ENCODE data around the gene UQCRQ.

UQCRQ gene

GRCh38 chr5:132909702-132910101 is 43.3 kb downstream of the UQCRQ start:
- no peak for DNase-seq (ENCODE audit: low read depth in 2 of 2)

- DNase-seq (ENCODE audit: low read depth in 2 of 2), result no peak
These were observed 49.2 kb downstream of the UQCRQ start for GRCh38 chr5:132915681-132916080.

DNA sequence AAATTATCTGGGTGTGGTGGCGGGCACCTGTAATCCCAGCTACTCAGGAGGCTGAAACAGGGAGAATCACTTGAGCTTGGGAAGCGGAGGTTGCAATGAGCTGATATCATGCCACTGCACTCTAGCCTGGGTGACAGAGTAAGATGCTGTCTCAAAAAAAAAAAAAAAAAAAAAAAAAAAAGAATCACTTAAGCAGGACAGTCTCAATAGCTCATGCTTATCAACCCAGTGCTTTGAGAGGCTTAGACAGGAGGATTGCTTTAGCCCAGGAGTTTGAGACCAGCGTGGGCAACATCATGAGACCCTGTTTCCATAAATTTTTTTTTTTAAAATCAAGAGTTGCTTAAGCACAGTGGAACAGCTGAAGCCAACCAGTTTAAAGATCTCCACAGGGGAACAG is 49.6 kb downstream of the UQCRQ start:
- DNase-seq (ENCODE audit: low read depth in 2 of 2), result no peak
